Stimulated activated CD4-positive, alpha-beta T cell treated with anti-CD3 and anti-CD28 coated beads, Interleukin-2, amount 100 ng/mL, for 24 hours (primary cell): ENCODE data around the gene TMPRSS6.
"Not testable (repeated sequence)": the region's sequence is repeated elsewhere in the genome, so short reads cannot be mapped to it uniquely, and the experiment has no call there.

Source experiments
- DNase-seq, 2 donors: peaks; one replicate each; pipeline ENCODE4 v3.0.0-alpha.2; 2020

The TMPRSS6 gene

GRCh38 chr22:37084385-37084784 is 25.1 kb downstream of the TMPRSS6 start:
- no peak for DNase-seq

GRCh38 chr22:37083914-37084313 is 25.6 kb downstream of the TMPRSS6 start:
- DNase-seq = no peak

GRCh38 chr22:37082251-37082873 is 27.2 kb downstream of the TMPRSS6 start:
- DNase-seq = peak; percentile 44 to 47

GRCh38 chr22:37080838-37081237 is 28.7 kb downstream of the TMPRSS6 start:
- DNase-seq = no peak

GRCh38 chr22:37080438-37080837 is 29.1 kb downstream of the TMPRSS6 start:
- DNase-seq = no peak

GRCh38 chr22:37079668-37080171 is 29.8 kb downstream of the TMPRSS6 start:
- DNase-seq = peak; percentile 66 to 83

GRCh38 chr22:37079158-37079557 is 30.4 kb downstream of the TMPRSS6 start:
- no peak for DNase-seq

- peak; percentile 92 to 93 for DNase-seq
Measured at GRCh38 chr22:37077802-37078448, 31.6 kb downstream of the TMPRSS6 start.

- no peak for DNase-seq
Measured at GRCh38 chr22:37075822-37076433, 33.6 kb downstream of the TMPRSS6 start.

GRCh38 chr22:37075046-37075445 is 34.5 kb downstream of the TMPRSS6 start:
- DNase-seq = no peak

GRCh38 chr22:37074537-37074936 is 35.0 kb downstream of the TMPRSS6 start:
- no peak for DNase-seq

- DNase-seq = no peak
Measured at GRCh38 chr22:37072673-37073072, 36.8 kb downstream of the TMPRSS6 start.

- DNase-seq = not testable (repeated sequence)
Measured at GRCh38 chr22:37071850-37072592, 37.5 kb downstream of the TMPRSS6 start.

GRCh38 chr22:37070744-37071143 is 38.8 kb downstream of the TMPRSS6 start:
- DNase-seq = no peak

GRCh38 chr22:37070334-37070733 is 39.2 kb downstream of the TMPRSS6 start:
- no peak for DNase-seq

GRCh38 chr22:37069719-37070118 is 39.8 kb downstream of the TMPRSS6 start:
- no peak for DNase-seq

- no peak for DNase-seq
Measured at GRCh38 chr22:37069319-37069718, 40.2 kb downstream of the TMPRSS6 start.

GRCh38 chr22:37068859-37069258 is 40.7 kb downstream of the TMPRSS6 start:
- no peak for DNase-seq

- no peak for DNase-seq
Measured at GRCh38 chr22:37067428-37067827, 42.1 kb downstream of the TMPRSS6 start.

GRCh38 chr22:37065961-37066360 is 43.6 kb downstream of the TMPRSS6 start:
- DNase-seq = no peak

- no peak for DNase-seq
Measured at GRCh38 chr22:37065180-37065579, 44.3 kb downstream of the TMPRSS6 start.

GRCh38 chr22:37064553-37064952 is 45.0 kb downstream of the TMPRSS6 start:
- DNase-seq = no peak
